Lower lobe of right lung (tissue), 2 donors: ENCODE results near the gene GPAT3. TPM values are rescaled to one million over a fixed set of nuclear protein-coding genes. Genes with fewer than 3 reads are reported as not detected.

Experiments
- ATAC-seq, 2 donors: fragments of 200-7000 bp; cut with Tn5 transposase; one replicate each; pipeline ENCODE4 v1.9.1; 2020 to 2022; ENCODE audit warnings: mild to moderate bottlenecking in 2 of 2, moderate library complexity in 2 of 2
- DNase-seq: peaks from one replicate; pipeline ENCODE4 v3.0.0-alpha.2; 2020
- H3K27ac ChIP-seq: fragments of 200-600 bp; one replicate; pipeline ENCODE4 v1.8.0; 2022
- H3K27me3 ChIP-seq: fragments of 200-600 bp; one replicate; pipeline ENCODE4 v1.8.0; 2022; ENCODE audit warnings: low read depth
- H3K36me3 ChIP-seq: fragments of 200-600 bp; one replicate; pipeline ENCODE4 v1.8.0; 2022; ENCODE audit warnings: mild to moderate bottlenecking
- H3K4me1 ChIP-seq: fragments of 200-600 bp; one replicate; pipeline ENCODE4 v1.8.0; 2022
- H3K4me3 ChIP-seq: fragments of 200-600 bp; one replicate; pipeline ENCODE4 v1.8.0; 2022; ENCODE audit warnings: mild to moderate bottlenecking
- H3K9me3 ChIP-seq: fragments of 200-600 bp; one replicate; pipeline ENCODE4 v1.8.0; 2022
- CTCF ChIP-seq: fragments of 200-600 bp; IDR thresholded peaks from one replicate; pipeline ENCODE4 v1.8.0; 2022; ENCODE audit warnings: antibody characterized with exemption, mild to moderate bottlenecking
- intact Hi-C: fragments of 100-400 bp; cut with DNase I; formaldehyde crosslinking; loops from one replicate; pipeline ENCODE4 v1.11.0; 2022
- total RNA-seq: library from RNA; stranded (reverse); fragmentation: NEBNext Ultra II Directional; extraction: Animal tissue kit (Norgen Biotek cat#: 25700); gene quantifications from one replicate; pipeline ENCODE4 v1.2.1, GENCODE V29; 2021
- donor health status: DM: no; HTN: yes; CAD: no; lungs with severe emphysema.

Gene GPAT3
- total RNA-seq, 1 donor from 2014 or later = 5.9 TPM

GRCh38 chr4:83589279-83589678 is 53.4 kb downstream of the GPAT3 start:
- no peak for TF ChIP-seq CTCF
- Histone ChIP-seq H3K4me1 (peaks cover 4% of the 10 kb centered on the region), H3K27ac (no peak overlapping the region), H3K9me3 (no peaks in the 10 kb centered on the region), H3K27me3 (no peaks in the 10 kb centered on the region), H3K4me3 (no peak overlapping the region), H3K36me3 (no peaks in the 10 kb centered on the region)
- intact Hi-C loops = no loop called here
- ATAC-seq = no peak
- DNase-seq = no peak

GRCh38 chr4:83591056-83591455 is 55.1 kb downstream of the GPAT3 start:
- H3K9me3 ChIP-seq = no peaks in the 10 kb centered on the region

GRCh38 chr4:83591730-83592129 is 55.8 kb downstream of the GPAT3 start:
- intact Hi-C loops = no loop called here
- Histone ChIP-seq H3K27me3 (no peaks in the 10 kb centered on the region), H3K4me3 (no peak overlapping the region), H3K36me3 (no peaks in the 10 kb centered on the region), H3K9me3 (no peaks in the 10 kb centered on the region), H3K27ac (no peak overlapping the region), H3K4me1 (peaks cover 4% of the 10 kb centered on the region)
- TF ChIP-seq CTCF = no peak
- DNase-seq = no peak
- no peak for ATAC-seq

More at GRCh38 chr4:83591056-83591455, 55.1 kb downstream of the GPAT3 start:
- H3K27me3 ChIP-seq = no peaks in the 10 kb centered on the region
- H3K27ac ChIP-seq = no peak overlapping the region
- no peak for ATAC-seq
- no peak for TF ChIP-seq CTCF
- intact Hi-C loops = no loop called here
- H3K4me1 ChIP-seq = peaks cover 4% of the 10 kb centered on the region
- no peaks in the 10 kb centered on the region for H3K36me3 ChIP-seq
- H3K4me3 ChIP-seq = no peak overlapping the region
- DNase-seq = no peak

GRCh38 chr4:83599183-83599582 is 63.3 kb downstream of the GPAT3 start:
- no peak overlapping the region for H3K4me3 ChIP-seq
- no peaks in the 10 kb centered on the region for H3K4me1 ChIP-seq
- no peaks in the 10 kb centered on the region for H3K9me3 ChIP-seq
- no peaks in the 10 kb centered on the region for H3K36me3 ChIP-seq
- TF ChIP-seq CTCF = no peak
- DNase-seq (no peak), ATAC-seq (peak; percentile 24 to 59)
- no peaks in the 10 kb centered on the region for H3K27me3 ChIP-seq
- intact Hi-C loops = no loop called here
- no peak overlapping the region for H3K27ac ChIP-seq

- no peaks in the 10 kb centered on the region for H3K9me3 ChIP-seq
- ATAC-seq = no peak
- no peaks in the 10 kb centered on the region for H3K27me3 ChIP-seq
- no peak overlapping the region for H3K27ac ChIP-seq
- intact Hi-C loops = no loop called here
- no peak overlapping the region for H3K4me3 ChIP-seq
- no peak for DNase-seq
- TF ChIP-seq CTCF = no peak
- H3K4me1 ChIP-seq = no peaks in the 10 kb centered on the region
- no peaks in the 10 kb centered on the region for H3K36me3 ChIP-seq
These were observed 67.2 kb downstream of the GPAT3 start for GRCh38 chr4:83603129-83603528.

- ATAC-seq = no peak
- no peak for DNase-seq
- intact Hi-C loops = no loop called here
- H3K36me3 ChIP-seq = no peaks in the 10 kb centered on the region
- H3K27me3 ChIP-seq = no peaks in the 10 kb centered on the region
- H3K27ac ChIP-seq = no peak overlapping the region
- no peak for TF ChIP-seq CTCF
- no peaks in the 10 kb centered on the region for H3K4me1 ChIP-seq
- H3K9me3 ChIP-seq = no peaks in the 10 kb centered on the region
- H3K4me3 ChIP-seq = no peak overlapping the region
These were observed 68.4 kb downstream of the GPAT3 start for GRCh38 chr4:83604321-83604720.
